Mucosa of rectum (tissue), 2 donors: ENCODE data around the gene CPEB4.

Source experiments
- H3K27ac ChIP-seq, 2 donors: one replicate each; pipeline ENCODE4 v1.7.0; 2013; ENCODE audit warnings: inconsistent platforms in 2 of 2, low read depth in 2 of 2, low read length in 2 of 2
- H3K27me3 ChIP-seq, 2 donors: one replicate each; pipeline ENCODE4 v1.7.0; 2013; ENCODE audit warnings: low read length in 2 of 2; ENCODE audit not compliant: control insufficient read depth in 2 of 2, insufficient read depth in 2 of 2
- H3K36me3 ChIP-seq, 2 donors: one replicate each; pipeline ENCODE4 v1.7.0; 2013; ENCODE audit warnings: low read length in 2 of 2; ENCODE audit not compliant: control insufficient read depth in 2 of 2, insufficient read depth in 2 of 2
- H3K4me1 ChIP-seq, 2 donors: one replicate each; pipeline ENCODE4 v1.7.0; 2013; ENCODE audit warnings: low read length in 2 of 2, mild to moderate bottlenecking in 1 of 2; ENCODE audit not compliant: control insufficient read depth in 2 of 2, insufficient read depth in 2 of 2
- H3K4me3 ChIP-seq, 2 donors: one replicate each; pipeline ENCODE4 v1.7.0; 2013; ENCODE audit warnings: low read length in 2 of 2
- H3K9ac ChIP-seq, 2 donors: one replicate each; pipeline ENCODE4 v1.7.0; 2013; ENCODE audit warnings: low read length in 2 of 2, low read depth in 1 of 2, mild to moderate bottlenecking in 1 of 2
- H3K9me3 ChIP-seq, 2 donors: one replicate each; pipeline ENCODE4 v1.7.0; 2013; ENCODE audit warnings: low read length in 2 of 2; ENCODE audit not compliant: control insufficient read depth in 2 of 2
- donor health status: healthy.
- donor health status: Normal muscosa, but diverticular disease.

CPEB4 gene

DNA sequence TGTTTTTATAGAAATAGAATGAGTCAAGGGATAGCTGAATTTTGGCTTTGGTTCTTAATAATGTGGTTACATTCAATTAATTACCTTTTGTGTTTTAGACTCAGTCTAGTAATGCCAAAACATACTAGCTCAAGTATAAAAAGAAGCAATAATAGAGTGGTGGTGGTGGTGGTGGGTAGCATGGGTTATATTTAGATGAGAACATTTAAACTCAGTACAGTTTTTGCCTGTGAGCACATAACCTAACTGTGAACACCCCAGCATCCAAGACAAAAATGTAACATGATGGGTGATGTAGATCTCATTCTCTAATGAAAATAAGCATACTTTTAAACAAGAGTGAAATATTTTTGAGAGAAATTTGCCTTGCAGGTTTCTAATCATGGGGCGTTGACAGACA is 14.2 kb downstream of the CPEB4 start:
- H3K9ac ChIP-seq, result no peak overlapping the region
- H3K9me3 ChIP-seq, result no peaks in the 10 kb centered on the region
- no peak overlapping the region for H3K4me3 ChIP-seq
- H3K4me1 ChIP-seq, result no peaks in the 10 kb centered on the region
- H3K36me3 ChIP-seq, result no peaks in the 10 kb centered on the region
- no peak overlapping the region for H3K27ac ChIP-seq
- H3K27me3 ChIP-seq, result no peaks in the 10 kb centered on the region

GRCh38 chr5:173902743-173903142 is 14.6 kb downstream of the CPEB4 start:
- Histone ChIP-seq H3K4me3 (no peak overlapping the region), H3K36me3 (no peaks in the 10 kb centered on the region), H3K27ac (no peak overlapping the region), H3K27me3 (no peaks in the 10 kb centered on the region), H3K9me3 (no peaks in the 10 kb centered on the region), H3K9ac (no peak overlapping the region), H3K4me1 (peaks cover 0 to 2% of the 10 kb centered on the region in 2 donors)

- H3K9me3 ChIP-seq, result no peaks in the 10 kb centered on the region
- H3K4me3 ChIP-seq, result no peak overlapping the region
- peak overlapping the region in 1 of 2 donors; percentile 12 for H3K27ac ChIP-seq
- peaks cover 0 to 4% of the 10 kb centered on the region in 2 donors for H3K4me1 ChIP-seq
- no peaks in the 10 kb centered on the region for H3K36me3 ChIP-seq
- no peak overlapping the region for H3K9ac ChIP-seq
- H3K27me3 ChIP-seq, result no peaks in the 10 kb centered on the region
Observed at GRCh38 chr5:173903396-173904140, 15.4 kb downstream of the CPEB4 start.

- no peak overlapping the region for H3K4me3 ChIP-seq
- peaks cover 0 to 4% of the 10 kb centered on the region in 2 donors for H3K4me1 ChIP-seq
- no peak overlapping the region for H3K27ac ChIP-seq
- no peak overlapping the region for H3K9ac ChIP-seq
- H3K27me3 ChIP-seq, result no peaks in the 10 kb centered on the region
- no peaks in the 10 kb centered on the region for H3K36me3 ChIP-seq
- H3K9me3 ChIP-seq, result no peaks in the 10 kb centered on the region
Observed at GRCh38 chr5:173904151-173904550, 16.0 kb downstream of the CPEB4 start.

DNA sequence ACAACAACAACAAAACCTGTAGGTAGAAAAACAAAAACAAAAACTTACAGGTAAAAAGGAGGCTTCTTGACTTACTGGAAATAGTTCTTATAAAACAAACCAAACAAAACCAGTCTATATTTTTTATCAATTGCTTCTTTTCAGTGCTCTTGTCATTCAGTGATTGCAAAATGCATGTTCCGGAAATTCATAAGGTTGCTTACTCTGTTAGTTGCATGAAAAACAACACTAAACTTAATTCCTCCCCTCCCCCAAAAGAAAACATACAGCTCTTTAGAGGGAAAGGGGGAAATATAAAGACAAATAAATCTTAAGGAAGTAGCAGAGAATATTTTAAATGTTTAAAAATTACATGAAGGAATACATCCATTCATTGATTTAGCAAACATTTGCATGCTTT is 19.1 kb downstream of the CPEB4 start:
- Histone ChIP-seq H3K36me3 (peaks cover 0 to 7% of the 10 kb centered on the region in 2 donors), H3K27me3 (no peaks in the 10 kb centered on the region), H3K9me3 (no peaks in the 10 kb centered on the region), H3K4me1 (peaks cover 0 to 4% of the 10 kb centered on the region in 2 donors), H3K9ac (no peak overlapping the region), H3K4me3 (no peak overlapping the region), H3K27ac (no peak overlapping the region)

GRCh38 chr5:173907686-173908371 is 19.7 kb downstream of the CPEB4 start:
- Histone ChIP-seq H3K27ac (peak overlapping the region in 1 of 2 donors; percentile 3), H3K9ac (no peak overlapping the region), H3K9me3 (no peaks in the 10 kb centered on the region), H3K4me1 (peaks cover 0 to 4% of the 10 kb centered on the region in 2 donors), H3K27me3 (no peaks in the 10 kb centered on the region), H3K4me3 (no peak overlapping the region), H3K36me3 (peaks cover 0 to 7% of the 10 kb centered on the region in 2 donors)

GRCh38 chr5:173909199-173909598 is 21.1 kb downstream of the CPEB4 start:
- no peak overlapping the region for H3K27ac ChIP-seq
- H3K4me1 ChIP-seq, result peaks cover 4% of the 10 kb centered on the region in 2 donors
- no peaks in the 10 kb centered on the region for H3K27me3 ChIP-seq
- no peak overlapping the region for H3K4me3 ChIP-seq
- H3K9me3 ChIP-seq, result no peaks in the 10 kb centered on the region
- peaks cover 0 to 7% of the 10 kb centered on the region in 2 donors for H3K36me3 ChIP-seq
- no peak overlapping the region for H3K9ac ChIP-seq

DNA sequence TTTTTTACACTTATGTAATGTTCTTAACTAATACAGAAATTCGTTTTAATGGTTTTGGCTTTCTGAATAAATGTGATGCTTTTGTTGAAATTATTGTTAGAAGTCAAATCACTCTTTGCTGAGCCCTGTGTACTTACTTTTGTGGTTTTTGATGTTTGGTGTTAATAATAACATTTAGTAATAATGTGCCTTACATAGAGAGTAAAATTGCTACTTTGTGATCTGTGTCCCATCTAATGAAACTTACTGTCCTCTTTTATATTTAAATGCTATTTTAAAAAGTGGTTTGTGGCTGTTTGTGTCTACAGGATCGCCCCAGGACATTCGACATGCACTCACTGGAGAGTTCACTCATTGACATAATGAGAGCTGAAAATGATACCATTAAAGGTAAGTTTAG is 22.1 kb downstream of the CPEB4 start:
- Histone ChIP-seq H3K4me1 (peaks cover 4% of the 10 kb centered on the region in 2 donors), H3K27me3 (no peaks in the 10 kb centered on the region), H3K36me3 (peaks cover 0 to 7% of the 10 kb centered on the region in 2 donors), H3K9me3 (no peaks in the 10 kb centered on the region), H3K9ac (no peak overlapping the region), H3K4me3 (no peak overlapping the region), H3K27ac (no peak overlapping the region)

DNA sequence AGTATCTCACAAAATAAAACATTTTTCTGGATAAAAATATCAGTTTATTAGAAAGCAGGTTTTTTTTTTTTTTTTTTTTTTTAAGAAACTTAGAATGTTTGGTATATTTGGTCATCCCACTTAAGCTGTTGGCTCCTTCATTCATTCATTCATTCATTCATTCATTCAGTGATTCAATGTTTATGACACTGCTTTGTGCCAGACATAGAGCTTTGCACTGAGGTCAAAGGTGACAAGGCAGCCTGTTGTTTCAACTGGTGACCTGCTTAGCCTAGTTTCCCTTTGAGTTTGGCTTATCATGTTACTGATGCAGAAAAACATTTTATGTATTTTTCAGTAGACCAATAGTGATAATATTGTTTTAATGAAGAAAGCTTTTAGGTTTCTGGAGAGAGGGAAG is 23.5 kb downstream of the CPEB4 start:
- H3K9me3 ChIP-seq, result no peaks in the 10 kb centered on the region
- H3K36me3 ChIP-seq, result peaks cover 0 to 7% of the 10 kb centered on the region in 2 donors
- H3K27me3 ChIP-seq, result no peaks in the 10 kb centered on the region
- H3K4me3 ChIP-seq, result no peak overlapping the region
- H3K9ac ChIP-seq, result no peak overlapping the region
- no peak overlapping the region for H3K27ac ChIP-seq
- peaks cover 4% of the 10 kb centered on the region in 2 donors for H3K4me1 ChIP-seq

GRCh38 chr5:173913686-173914321 is 25.7 kb downstream of the CPEB4 start:
- Histone ChIP-seq H3K4me1 (peaks cover 3 to 8% of the 10 kb centered on the region in 2 donors), H3K27ac (peak overlapping the region in 1 of 2 donors; percentile 34), H3K4me3 (no peak overlapping the region), H3K36me3 (peaks cover 0 to 7% of the 10 kb centered on the region in 2 donors), H3K27me3 (no peaks in the 10 kb centered on the region), H3K9me3 (no peaks in the 10 kb centered on the region), H3K9ac (no peak overlapping the region)
